Measurements from ENCODE around the gene JMJD8. TPM values are rescaled to one million over a fixed set of nuclear protein-coding genes. Genes with fewer than 3 reads are reported as not detected.

The JMJD8 gene
- total and polyA plus RNA-seq, 9 of the 15 experiments (the other 6 are each of a cell fraction or from before 2014, with no cell fraction given), result 1.2 to 50.6 (median 29.3) TPM

GRCh38 chr16:726438-727290 is 42.5 kb upstream of the JMJD8 start, which contains the start of the genes CCDC78 and HAGHL (continued):
- TF ChIP-seq PCBP1 (IDR thresholded peaks at IDR 0.05; ENCODE audit: low read depth, low read length, poor library complexity, severe bottlenecking) (peak; percentile 52), SREBF1 (IDR thresholded peaks at IDR 0.05; ENCODE audit: borderline replicate concordance, low read depth, low read length) (no peak), COPS2 (conservative IDR thresholded peaks at IDR 0.05) (no peak), NR4A1 (CRISPR knock-in tag; IDR thresholded peaks at IDR 0.05) (no peak), NR4A1 (tag; IDR thresholded peaks at IDR 0.05) (no peak), MAZ (CRISPR knock-in tag; conservative IDR thresholded peaks at IDR 0.05 in 1 of 2, IDR thresholded peaks at IDR 0.05 in 1 of 2) (no peak; a peak in 1 of 4 replicates), NFE2 (IDR thresholded peaks at IDR 0.05; ENCODE audit: low read depth) (no peak), GABPB1 (CRISPR knock-in tag; IDR thresholded peaks at IDR 0.05) (no peak), MCM3 (IDR thresholded peaks at IDR 0.05) (no peak), HCFC1 (IDR thresholded peaks at IDR 0.05; ENCODE audit: low read depth, low read length) (no peak), ZNF217 (CRISPR knock-in tag; IDR thresholded peaks at IDR 0.05) (no peak), MIER1 (IDR thresholded peaks at IDR 0.05; ENCODE audit: low read depth) (no peak), NCOR1 (IDR thresholded peaks at IDR 0.05) (no peak), ZKSCAN8 (CRISPR knock-in tag; IDR thresholded peaks at IDR 0.05) (no peak), ZNF232 (CRISPR knock-in tag; IDR thresholded peaks at IDR 0.05) (no peak), NR2C2 (CRISPR knock-in tag; IDR thresholded peaks at IDR 0.05) (no peak), NR2C2 (tag; IDR thresholded peaks at IDR 0.05) (peak; percentile 60), ZFP36 (IDR thresholded peaks at IDR 0.05; ENCODE audit: low read depth, low read length, partially characterized antibody) (peak; percentile 99), CREM (IDR thresholded peaks at IDR 0.05; ENCODE audit: low read depth) (no peak), NR3C1 (CRISPR knock-in tag; IDR thresholded peaks at IDR 0.05) (no peak)
- TF ChIP-seq, protein P1, sequence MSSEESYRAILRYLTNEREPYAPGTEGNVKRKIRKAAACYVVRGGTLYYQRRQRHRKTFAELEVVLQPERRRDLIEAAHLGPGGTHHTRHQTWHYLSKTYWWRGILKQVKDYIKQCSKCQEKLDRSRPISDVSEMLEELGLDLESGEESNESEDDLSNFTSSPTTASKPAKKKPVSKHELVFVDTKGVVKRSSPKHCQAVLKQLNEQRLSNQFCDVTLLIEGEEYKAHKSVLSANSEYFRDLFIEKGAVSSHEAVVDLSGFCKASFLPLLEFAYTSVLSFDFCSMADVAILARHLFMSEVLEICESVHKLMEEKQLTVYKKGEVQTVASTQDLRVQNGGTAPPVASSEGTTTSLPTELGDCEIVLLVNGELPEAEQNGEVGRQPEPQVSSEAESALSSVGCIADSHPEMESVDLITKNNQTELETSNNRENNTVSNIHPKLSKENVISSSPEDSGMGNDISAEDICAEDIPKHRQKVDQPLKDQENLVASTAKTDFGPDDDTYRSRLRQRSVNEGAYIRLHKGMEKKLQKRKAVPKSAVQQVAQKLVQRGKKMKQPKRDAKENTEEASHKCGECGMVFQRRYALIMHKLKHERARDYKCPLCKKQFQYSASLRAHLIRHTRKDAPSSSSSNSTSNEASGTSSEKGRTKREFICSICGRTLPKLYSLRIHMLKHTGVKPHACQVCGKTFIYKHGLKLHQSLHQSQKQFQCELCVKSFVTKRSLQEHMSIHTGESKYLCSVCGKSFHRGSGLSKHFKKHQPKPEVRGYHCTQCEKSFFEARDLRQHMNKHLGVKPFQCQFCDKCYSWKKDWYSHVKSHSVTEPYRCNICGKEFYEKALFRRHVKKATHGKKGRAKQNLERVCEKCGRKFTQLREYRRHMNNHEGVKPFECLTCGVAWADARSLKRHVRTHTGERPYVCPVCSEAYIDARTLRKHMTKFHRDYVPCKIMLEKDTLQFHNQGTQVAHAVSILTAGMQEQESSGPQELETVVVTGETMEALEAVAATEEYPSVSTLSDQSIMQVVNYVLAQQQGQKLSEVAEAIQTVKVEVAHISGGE (CRISPR knock-in tag; IDR thresholded peaks at IDR 0.05), result peak in 1 of 3 experiments; percentile 55; a peak in 1 of 6 replicates
- TF ChIP-seq, protein P2, sequence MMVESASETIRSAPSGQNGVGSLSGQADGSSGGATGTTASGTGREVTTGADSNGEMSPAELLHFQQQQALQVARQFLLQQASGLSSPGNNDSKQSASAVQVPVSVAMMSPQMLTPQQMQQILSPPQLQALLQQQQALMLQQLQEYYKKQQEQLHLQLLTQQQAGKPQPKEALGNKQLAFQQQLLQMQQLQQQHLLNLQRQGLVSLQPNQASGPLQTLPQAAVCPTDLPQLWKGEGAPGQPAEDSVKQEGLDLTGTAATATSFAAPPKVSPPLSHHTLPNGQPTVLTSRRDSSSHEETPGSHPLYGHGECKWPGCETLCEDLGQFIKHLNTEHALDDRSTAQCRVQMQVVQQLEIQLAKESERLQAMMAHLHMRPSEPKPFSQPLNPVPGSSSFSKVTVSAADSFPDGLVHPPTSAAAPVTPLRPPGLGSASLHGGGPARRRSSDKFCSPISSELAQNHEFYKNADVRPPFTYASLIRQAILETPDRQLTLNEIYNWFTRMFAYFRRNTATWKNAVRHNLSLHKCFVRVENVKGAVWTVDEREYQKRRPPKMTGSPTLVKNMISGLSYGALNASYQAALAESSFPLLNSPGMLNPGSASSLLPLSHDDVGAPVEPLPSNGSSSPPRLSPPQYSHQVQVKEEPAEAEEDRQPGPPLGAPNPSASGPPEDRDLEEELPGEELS (CRISPR knock-in tag; IDR thresholded peaks at IDR 0.05; ENCODE audit: borderline replicate concordance), result no peak; the same call in 1 of the 2 replicates

Data from K562 (cell line).